K562 (cell line): ENCODE results near the gene TMEM273. TPM values are rescaled to one million over a fixed set of nuclear protein-coding genes. Genes with fewer than 3 reads are reported as not detected.

ENCODE experiments used
- ATAC-seq: fragments of 200-7000 bp; cut with Tn5 transposase; 3 replicates; pipeline ENCODE4 v1.9.1; 2020; ENCODE audit warnings: moderate library complexity
- BruUV-seq: library from RNA; stranded (reverse); fragments of 400-500 nt; replicated peaks from 2 replicates; lab custom pipeline; 2021; lab: Mats Ljungman, UMichigan
- CTCF ChIA-PET: fragments of 300-600 bp; formaldehyde crosslinking; extraction: SDS; loops from one replicate; lab custom pipeline; 2021; ENCODE audit warnings: low intra/inter-chr PET ratio; lab: Yijun Ruan, JAX
- POLR2A ChIA-PET: fragments of 300-600, 350-650 bp; sonication (Branson Sonifier 250); formaldehyde crosslinking; extraction: SDS; loops from one replicate; lab custom pipeline; 2021; ENCODE audit warnings: antibody characterized with exemption, inconsistent platforms; lab: Yijun Ruan, JAX
- DNase-seq, 4 experiments: peaks; one replicate each; pipeline versions ENCODE4 v3.0.0 to v3.0.0-alpha.2; 2011 to 2018; ENCODE audit warnings: low spot score in 3 of 4, mixed read lengths in 3 of 4; ENCODE audit errors: extremely low read depth in 1 of 4
- FAIRE-seq: peaks from 2 replicates; lab custom pipeline; 2011; peaks lifted over from hg19 to GRCh38; lab: Jason Lieb, UNC
- H2AFZ ChIP-seq: 2 replicates; pipeline ENCODE4 v1.6.0; 2011; ENCODE audit warnings: low read depth, low read length, control low read depth, inconsistent platforms
- H3K27ac ChIP-seq: fragments of 200-600 bp; 3 replicates; pipeline ENCODE4 v1.8.0; 2011; ENCODE audit warnings: low read depth, mild to moderate bottlenecking, control low read depth, inconsistent platforms, low read length, moderate library complexity, mixed read lengths; ENCODE audit errors: extremely low read depth
- H3K27me3 ChIP-seq, 2 experiments: fragments of 300-600 bp in 1 of 2; 2 replicates in 1 of 2; 3 replicates in 1 of 2; pipeline versions ENCODE4 v1.6.0 to v1.8.0; 2011; ENCODE audit warnings: inconsistent platforms in 2 of 2, low read length in 2 of 2, mild to moderate bottlenecking in 1 of 2, mixed read lengths in 1 of 2, moderate library complexity in 1 of 2; ENCODE audit not compliant: control insufficient read depth in 2 of 2, insufficient read depth in 2 of 2
- H3K36me3 ChIP-seq: fragments of 300-600 bp; 3 replicates; pipeline ENCODE4 v1.8.0; 2011; ENCODE audit warnings: mild to moderate bottlenecking, low read length, inconsistent platforms; ENCODE audit not compliant: control insufficient read depth, insufficient read depth
- H3K4me1 ChIP-seq, 2 experiments: fragments of 200-600 bp in 1 of 2; replicated peaks in 1 of 2; 2 replicates in 1 of 2; 3 replicates in 1 of 2; pipeline versions ENCODE4 v1.5.1 to v1.8.0; 2011; ENCODE audit warnings: inconsistent platforms in 2 of 2, low read length in 2 of 2, mild to moderate bottlenecking in 1 of 2, mixed read lengths in 1 of 2, moderate library complexity in 1 of 2; ENCODE audit not compliant: control insufficient read depth in 2 of 2, insufficient read depth in 2 of 2
- H3K4me2 ChIP-seq: 2 replicates; pipeline ENCODE4 v1.6.1; 2011; ENCODE audit warnings: low read length, control low read depth, inconsistent platforms, mixed read lengths; ENCODE audit not compliant: insufficient read depth
- H3K4me3 ChIP-seq: fragments of 200-600 bp; sonication (generic), shearing (Covaris generic); 2 replicates; pipeline ENCODE4 v1.5.1; 2016; ENCODE audit warnings: control low read depth, inconsistent platforms
- H3K79me2 ChIP-seq: fragments of 200-600 bp; 3 replicates; pipeline ENCODE4 v1.8.0; 2011; ENCODE audit warnings: low read length, inconsistent platforms; ENCODE audit not compliant: control insufficient read depth, insufficient read depth
- H3K9ac ChIP-seq, 2 experiments: 2 replicates each; pipeline versions ENCODE4 v1.6.0 to v1.6.1; 2011; ENCODE audit warnings: low read depth in 2 of 2, low read length in 2 of 2, control low read depth in 1 of 2, inconsistent platforms in 1 of 2, mild to moderate bottlenecking in 1 of 2, mixed read lengths in 1 of 2; ENCODE audit not compliant: insufficient read depth in 1 of 2
- H3K9me1 ChIP-seq: one replicate; pipeline ENCODE4 v1.6.0; 2011; ENCODE audit warnings: inconsistent platforms, mild to moderate bottlenecking, low read length, moderate library complexity; ENCODE audit not compliant: control insufficient read depth, insufficient read depth
- H3K9me3 ChIP-seq: replicated peaks from 2 replicates; pipeline ENCODE4 v1.5.1; 2011; ENCODE audit warnings: low read depth, low read length, inconsistent platforms; ENCODE audit not compliant: control insufficient read depth, insufficient read depth
- H4K20me1 ChIP-seq: replicated peaks from 2 replicates; pipeline ENCODE4 v1.6.1; 2011; ENCODE audit warnings: low read length, inconsistent platforms, mixed read lengths; ENCODE audit not compliant: control insufficient read depth, insufficient read depth
- CBX3 ChIP-seq, 2 experiments: IDR thresholded peaks; 1 replicate in 1 of 2; 2 replicates in 1 of 2; pipeline ENCODE4 v1.6.1; 2012; ENCODE audit warnings: inconsistent platforms in 2 of 2, low read length in 2 of 2, borderline replicate concordance in 1 of 2, control low read depth in 1 of 2
- E4F1 ChIP-seq: fragments of 250-450 bp; sonication (Bioruptor Pico); IDR thresholded peaks from 2 replicates; pipeline ENCODE4 v1.5.0; 2021; ENCODE audit warnings: mild to moderate bottlenecking, borderline replicate concordance
- POLR3G ChIP-seq: IDR thresholded peaks from 2 replicates; pipeline ENCODE4 v1.6.1; 2011; ENCODE audit not compliant: insufficient read length, insufficient replicate concordance; ENCODE audit errors: extremely low read depth
- PTTG1 ChIP-seq: fragments of 450-650 bp; IDR thresholded peaks from 2 replicates; pipeline ENCODE4 v1.6.1; 2016; ENCODE audit warnings: low read depth, mild to moderate bottlenecking, missing genetic modification characterization, missing compliant biosample characterization
- RAD21 ChIP-seq, 2 experiments: fragments of 250-450 bp in 1 of 2; fragments of 450-650 bp in 1 of 2; sonication (Bioruptor Pico) in 1 of 2; formaldehyde crosslinking in 1 of 2; IDR thresholded peaks in 1 of 2; conservative IDR thresholded peaks in 1 of 2; 2 replicates each; pipeline versions ENCODE4 v1.4.0 to v1.8.0; 2020 to 2022; ENCODE audit warnings: mild to moderate bottlenecking in 2 of 2, moderate library complexity in 1 of 2
- TRIM24 ChIP-seq, 2 experiments: fragments of 450-650 bp; IDR thresholded peaks; 2 replicates each; pipeline ENCODE4 v1.6.1; 2016
- ZNF696 ChIP-seq: fragments of 250-450 bp; sonication (Bioruptor Pico); conservative IDR thresholded peaks from 2 replicates; pipeline ENCODE4 v1.4.0; 2020; ENCODE audit warnings: mild to moderate bottlenecking, moderate library complexity
- WGBS: fragments of 100-300 bp; shearing (Covaris generic); methylation state at CpG from one replicate; pipeline ENCODE4 v1.1.6; 2016; ENCODE audit warnings: low coverage, mixed read lengths; ENCODE audit not compliant: insufficient coverage; ENCODE audit errors: missing lambda C conversion rate; 5-methylcytosine and 5-hydroxymethylcytosine counted together
- in situ Hi-C: fragments of 300-500 bp; cut with MboI; formaldehyde crosslinking; loops from 4 replicates; pipeline ENCODE4 v1.15.0; 2018; ENCODE audit warnings: inconsistent platforms, mixed read lengths
- intact Hi-C: fragments of 100-400 bp; cut with micrococcal nuclease; formaldehyde crosslinking; loops from 2 replicates; pipeline ENCODE4 v1.14.2; 2022
- polyA plus RNA-seq, 8 experiments: library from polyadenylated mRNA; depleted of rRNA in 4 of 8; stranded (reverse) in 5 of 8; unstranded in 3 of 8; fragments of >200 nt; fragmentation: Nextera tagmentation in 2 of 8; fragmentation: Illumina TruSeq in 1 of 8; extraction: Ambion mirVana in 2 of 8; extraction: Trizol in 1 of 8; gene quantifications; 2 replicates each; pipeline versions ENCODE4 v1.2.1 to v1.2.3, GENCODE V29; 2011 to 2014; ENCODE audit warnings: inconsistent platforms in 1 of 8, missing spikeins in 1 of 8
- total RNA-seq, 7 experiments: library from RNA; depleted of rRNA in 6 of 7; stranded (reverse); fragments of >200 nt in 6 of 7; fragmentation: Illumina TruSeq in 2 of 7; extraction: Trizol in 2 of 7; gene quantifications; 2 replicates each; pipeline versions ENCODE4 v1.2.1 to v1.2.3, GENCODE V29; 2011 to 2021; ENCODE audit warnings: low replicate concordance in 1 of 7
- TF ChIP-seq, protein P1 (sequence below): fragments of 450-650 bp; formaldehyde crosslinking; IDR thresholded peaks from 2 replicates; pipeline ENCODE4 v1.4.0; 2022; ENCODE audit warnings: missing genetic modification characterization

The TMEM273 gene
- total and polyA plus RNA-seq, 9 of the 15 experiments (the other 6 are each of a cell fraction or from before 2014, with no cell fraction given): 39.2 to 131 (median 95.6) TPM

GRCh38 chr10:49223205-49223604 is 35.0 kb upstream of the TMEM273 start (continued):
- TF ChIP-seq E4F1 (CRISPR knock-in tag): no peak
- no peak for TF ChIP-seq PTTG1 (tag)
- TF ChIP-seq ZNF696 (CRISPR knock-in tag): no peak
- no peak for TF ChIP-seq POLR3G
- TF ChIP-seq, protein P1, sequence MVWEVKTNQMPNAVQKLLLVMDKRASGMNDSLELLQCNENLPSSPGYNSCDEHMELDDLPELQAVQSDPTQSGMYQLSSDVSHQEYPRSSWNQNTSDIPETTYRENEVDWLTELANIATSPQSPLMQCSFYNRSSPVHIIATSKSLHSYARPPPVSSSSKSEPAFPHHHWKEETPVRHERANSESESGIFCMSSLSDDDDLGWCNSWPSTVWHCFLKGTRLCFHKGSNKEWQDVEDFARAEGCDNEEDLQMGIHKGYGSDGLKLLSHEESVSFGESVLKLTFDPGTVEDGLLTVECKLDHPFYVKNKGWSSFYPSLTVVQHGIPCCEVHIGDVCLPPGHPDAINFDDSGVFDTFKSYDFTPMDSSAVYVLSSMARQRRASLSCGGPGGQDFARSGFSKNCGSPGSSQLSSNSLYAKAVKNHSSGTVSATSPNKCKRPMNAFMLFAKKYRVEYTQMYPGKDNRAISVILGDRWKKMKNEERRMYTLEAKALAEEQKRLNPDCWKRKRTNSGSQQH: no peak
- TF ChIP-seq, all 486 proteins: peak for 0

GRCh38 chr10:49222170-49222569 is 34.0 kb upstream of the TMEM273 start:
- H3K4me3 ChIP-seq: no peak overlapping the region
- ChIA-PET CTCF (no interaction called here), POLR2A (no interaction called here)
- in situ Hi-C loops (no loop called here), intact Hi-C loops (no loop called here)
- no TSS peak for BruUV-seq
- H2AFZ ChIP-seq: no peak overlapping the region
- H3K9me1 ChIP-seq: no peaks in the 10 kb centered on the region
- no peaks in the 10 kb centered on the region for H3K36me3 ChIP-seq
- FAIRE-seq: no peak
- 52% methylated on average over 3 of the region's 3 CpGs for WGBS
- H3K27ac ChIP-seq: no peak overlapping the region
- H3K9ac ChIP-seq: no peak overlapping the region
- DNase-seq: peak in 1 of 4 experiments; percentile 32
- peaks cover 13 to 30% of the 10 kb centered on the region in 2 experiments for H3K4me1 ChIP-seq
- ATAC-seq: no peak
- H4K20me1 ChIP-seq: no peaks in the 10 kb centered on the region
- no peak overlapping the region for H3K4me2 ChIP-seq
- no peaks in the 10 kb centered on the region for H3K79me2 ChIP-seq
- H3K27me3 ChIP-seq: no peaks in the 10 kb centered on the region
- no peaks in the 10 kb centered on the region for H3K9me3 ChIP-seq
- peak in 1 of 2 experiments; percentile 42; a peak in 1 of 3 replicates for TF ChIP-seq CBX3 (IDR thresholded peaks at IDR 0.05; ENCODE audit: borderline replicate concordance in 1 of 2, low read length in 2 of 2)
- TF ChIP-seq TRIM24 (IDR thresholded peaks at IDR 0.05): peak; percentile 29 to 50; a peak in 1 of 4 replicates
- TF ChIP-seq RAD21 (CRISPR knock-in tag; conservative IDR thresholded peaks at IDR 0.05 in 1 of 2, IDR thresholded peaks at IDR 0.05 in 1 of 2): peak in 1 of 2 experiments; percentile 33; a peak in 1 of 4 replicates
